Fibroblast of the aortic adventitia (primary cell): ENCODE results near the gene REG3A. TPM values are rescaled to one million over a fixed set of nuclear protein-coding genes. Genes with fewer than 3 reads are reported as not detected.

ENCODE experiments used
- DNase-seq: peaks from one replicate; pipeline ENCODE4 v3.0.0-alpha.2; 2010; ENCODE audit warnings: low read depth
- H3K4me3 ChIP-seq: 2 replicates; pipeline ENCODE4 v1.5.1; 2011; ENCODE audit warnings: low read depth, mild to moderate bottlenecking, control low read depth, low read length, moderate library complexity
- CTCF ChIP-seq: IDR thresholded peaks from 2 replicates; pipeline ENCODE4 v1.5.1; 2011; ENCODE audit warnings: mild to moderate bottlenecking, low read length, control low read depth, inconsistent platforms; ENCODE audit not compliant: insufficient read depth
- total RNA-seq: library from RNA; depleted of rRNA; stranded (reverse); fragments of >200 nt; gene quantifications from 2 replicates; pipeline ENCODE4 v1.2.3, GENCODE V29; 2012; ENCODE audit warnings: low replicate concordance

Gene REG3A
- total RNA-seq, 1 donor: not detected

GRCh38 chr2:79179036-79179435 is 19.5 kb upstream of the REG3A start:
- H3K4me3 ChIP-seq: no peak overlapping the region
- no peak for TF ChIP-seq CTCF
- DNase-seq: no peak

- DNase-seq: no peak
- no peak for TF ChIP-seq CTCF
- no peak overlapping the region for H3K4me3 ChIP-seq
Observed at GRCh38 chr2:79178076-79178674, 18.6 kb upstream of the REG3A start.

- no peak for DNase-seq
- no peak overlapping the region for H3K4me3 ChIP-seq
- TF ChIP-seq CTCF: no peak
Observed at GRCh38 chr2:79171348-79171958, 11.9 kb upstream of the REG3A start.

GRCh38 chr2:79162801-79163200 is 3.2 kb upstream of the REG3A start:
- no peak for DNase-seq
- no peak overlapping the region for H3K4me3 ChIP-seq
- no peak for TF ChIP-seq CTCF

GRCh38 chr2:79162132-79162531 is 2.6 kb upstream of the REG3A start:
- H3K4me3 ChIP-seq: no peak overlapping the region
- DNase-seq: no peak
- TF ChIP-seq CTCF: no peak

GRCh38 chr2:79159030-79159429 is 523 bp downstream of the REG3A start:
- no peak for TF ChIP-seq CTCF
- DNase-seq: no peak
- H3K4me3 ChIP-seq: no peak overlapping the region
